Measurements from ENCODE around the gene C22orf39. TPM values are rescaled to one million over a fixed set of nuclear protein-coding genes. Genes with fewer than 3 reads are reported as not detected.

Gene C22orf39
- total RNA-seq, 3 donors from 2014 or later: 21.9 to 60.4 (median 28.0) TPM

GRCh38 chr22:19393704-19394103 lies 53.8 kb downstream of the C22orf39 start:
- ATAC-seq (no peak), DNase-seq (no peak)
- H3K4me3 ChIP-seq: no peak overlapping the region
- no peak for TF ChIP-seq CTCF (IDR thresholded peaks at IDR 0.05)
- H3K36me3 ChIP-seq (ENCODE audit: low read depth): peaks cover 7% of the 10 kb centered on the region
- H3K4me1 ChIP-seq (ENCODE audit: low read depth): no peaks in the 10 kb centered on the region
- no peaks in the 10 kb centered on the region for H3K9me3 ChIP-seq
- intact Hi-C loops (cut with DNase I, micrococcal nuclease): no loop called here

Other genes starting within 250 kb of the C22orf39 start
- gene CLTCL1, start 156.0 kb downstream of the C22orf39 start, total RNA-seq: 1 to 10 TPM; 3.0 to 5.9 (median 5.7) TPM
- 10 to 100 TPM; 24.0 to 35.0 (median 27.4) TPM for gene HIRA, start 16.0 kb downstream of the C22orf39 start, total RNA-seq
- 10 to 100 TPM; 15.2 to 21.7 (median 19.0) TPM for gene MRPL40, start 15.2 kb downstream of the C22orf39 start, total RNA-seq
- gene UFD1, start 31.5 kb upstream of the C22orf39 start, total RNA-seq: 10 to 100 TPM; 48.5 to 71.0 (median 49.9) TPM
- gene CDC45, start 32.2 kb upstream of the C22orf39 start, total RNA-seq: 10 to 100 TPM in 1 of 3 donors, 1 to 10 TPM in 2; 2.2 to 13.9 (median 2.8) TPM
- gene CLDN5, start 76.7 kb upstream of the C22orf39 start, total RNA-seq: 10 to 100 TPM; 22.0 to 34.7 (median 22.2) TPM